RCC 7860 (cell line): ENCODE results near the gene SHC2.
"Not testable (repeated sequence)": the region's sequence is repeated elsewhere in the genome, so short reads cannot be mapped to it uniquely, and the experiment has no call there.

ENCODE experiments used
- DNase-seq: peaks from one replicate; pipeline ENCODE4 v3.0.0-alpha.2; 2015; ENCODE audit warnings: low spot score
- FAIRE-seq: peaks from 2 replicates; lab custom pipeline; 2012; peaks lifted over from hg19 to GRCh38; lab: Jason Lieb, UNC

SHC2 gene

GRCh38 chr19:408902-409515, 51.8 kb downstream of the SHC2 start, which contains the start of gene C2CD4C:
Gene C2CD4C (minus strand): TSS chr19:409147. CDS start chr19:408361, 786 bp downstream.
- no peak for DNase-seq
- no peak for FAIRE-seq

- no peak for DNase-seq
- FAIRE-seq, result no peak
Observed at GRCh38 chr19:408441-408901, 52.4 kb downstream of the SHC2 start.

GRCh38 chr19:407511-408440, 53.1 kb downstream of the SHC2 start:
- FAIRE-seq (no peak), DNase-seq (no peak)

GRCh38 chr19:406971-407510, 53.8 kb downstream of the SHC2 start:
- FAIRE-seq (no peak), DNase-seq (no peak)

DNA sequence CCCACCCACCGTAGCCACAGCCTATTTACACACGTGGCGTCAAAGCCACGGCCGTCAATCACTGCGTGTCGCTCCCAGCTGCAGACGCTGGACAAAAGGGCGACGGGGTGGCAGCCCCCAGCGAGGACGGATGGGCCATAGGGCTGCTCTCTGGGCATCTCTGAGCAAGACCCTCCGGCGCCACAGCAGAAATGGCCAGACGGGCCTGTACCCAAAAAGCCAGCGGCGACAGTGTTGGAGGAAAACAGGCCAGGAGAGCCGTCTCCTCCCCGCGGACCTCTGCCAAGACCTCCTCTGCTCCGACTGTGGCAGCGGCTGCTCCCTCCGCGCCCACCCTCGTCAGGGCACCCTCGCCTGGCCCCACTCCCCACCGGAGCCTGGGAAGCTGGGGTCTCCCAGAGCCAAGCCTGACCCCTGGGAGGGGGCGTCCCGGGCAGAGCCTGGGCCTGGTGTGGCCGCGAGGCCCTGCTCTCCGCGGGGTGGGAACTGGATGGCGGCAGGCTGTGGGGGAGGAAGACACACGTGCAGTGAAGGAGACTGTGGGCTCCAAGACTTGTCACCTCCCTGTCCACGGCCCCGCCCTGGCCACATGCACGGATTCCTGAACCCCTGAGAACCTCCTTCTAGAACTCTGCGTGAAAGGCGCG, 54.6 kb downstream of the SHC2 start:
- no peak for DNase-seq
- FAIRE-seq, result no peak

DNA sequence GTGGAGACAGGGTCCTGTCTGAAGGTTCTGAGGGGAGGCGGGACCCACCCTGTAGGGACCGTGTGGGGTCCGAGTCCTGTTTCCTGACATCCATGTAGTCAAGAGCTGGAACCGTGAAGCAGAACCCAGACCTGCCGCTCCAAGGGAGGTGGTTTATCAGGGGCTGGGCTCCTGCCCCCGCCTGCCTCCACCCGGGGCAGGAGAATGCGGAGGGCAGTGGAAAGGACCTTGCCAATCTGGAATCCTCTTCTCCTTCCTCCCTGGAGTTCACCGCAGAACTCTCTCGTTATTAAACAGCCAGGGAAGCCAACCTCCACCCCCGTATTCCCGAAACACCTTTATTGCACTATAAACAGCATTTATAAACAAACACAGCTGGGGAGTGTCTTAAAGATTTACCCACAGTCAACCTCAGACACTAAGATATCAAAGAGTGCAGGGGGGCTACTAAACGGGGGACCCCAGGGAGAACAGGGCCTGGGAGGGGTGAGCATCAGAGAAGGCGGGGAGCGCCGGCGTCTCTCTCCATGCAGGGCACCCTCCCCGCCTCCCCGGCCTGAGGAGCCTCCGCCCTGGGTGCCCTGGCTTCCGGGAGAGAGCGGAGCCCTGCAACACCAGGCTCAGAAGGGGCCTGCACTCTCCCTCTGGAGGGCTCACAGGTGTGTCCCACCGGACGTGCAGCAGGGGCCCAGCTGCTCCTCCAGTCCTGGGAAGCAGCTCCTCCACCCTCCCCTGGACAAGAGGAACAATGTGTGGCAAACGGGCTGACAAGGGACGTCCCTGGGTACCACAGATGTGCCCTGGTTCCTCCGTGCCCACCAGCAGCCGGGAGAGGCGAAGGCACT, 55.5 kb downstream of the SHC2 start:
- no peak for FAIRE-seq

DNA sequence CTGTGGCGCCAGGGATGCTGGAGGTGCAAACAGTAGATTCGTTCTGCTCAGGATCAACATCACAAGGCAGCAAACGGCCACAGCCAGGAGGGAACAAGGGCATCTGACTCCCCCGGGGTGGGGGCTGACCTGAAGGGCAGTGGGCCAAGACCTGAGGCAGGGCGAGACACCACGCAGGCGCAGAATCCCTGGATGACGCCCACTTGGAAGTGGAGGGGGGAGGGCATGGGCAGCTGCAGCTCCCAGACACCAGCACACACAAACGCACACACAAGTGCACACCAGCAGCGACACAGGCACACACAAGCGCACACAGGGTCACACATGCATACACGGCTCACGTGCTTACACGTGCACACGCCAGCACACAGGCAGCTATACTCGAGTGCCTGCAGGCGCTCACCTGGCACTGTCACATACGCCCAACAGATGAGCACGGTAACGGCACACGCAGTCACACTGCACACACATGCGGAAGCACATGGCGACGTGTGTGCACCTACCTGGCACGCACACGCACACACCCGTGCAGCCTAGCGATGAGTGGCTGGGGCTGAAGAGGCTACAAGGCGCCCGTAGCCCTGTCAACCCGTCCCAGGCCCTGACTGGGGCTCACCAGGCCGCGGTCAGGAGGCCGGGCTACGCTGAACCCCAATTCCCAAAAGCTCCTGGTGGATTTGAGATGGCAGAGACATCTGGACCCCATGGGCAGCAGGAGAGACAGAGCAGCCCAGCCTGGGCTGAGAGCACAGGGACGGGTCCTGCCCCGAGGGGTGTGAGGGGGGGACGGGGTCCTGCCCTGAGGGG, 57.4 kb downstream of the SHC2 start:
- DNase-seq (no peak), FAIRE-seq (no peak)

More for the DNA sequence above, 55.5 kb downstream of the SHC2 start:
- no peak for DNase-seq

GRCh38 chr19:402786-403185, 58.0 kb downstream of the SHC2 start:
- no peak for FAIRE-seq
- DNase-seq, result no peak

- FAIRE-seq, result no peak
Observed at GRCh38 chr19:401866-402511, 58.8 kb downstream of the SHC2 start.

GRCh38 chr19:400976-401865, 59.6 kb downstream of the SHC2 start:
- DNase-seq (no peak), FAIRE-seq (no peak)

More at GRCh38 chr19:401866-402511, 58.8 kb downstream of the SHC2 start:
- no peak for DNase-seq

- DNase-seq (no peak), FAIRE-seq (no peak)
Observed at GRCh38 chr19:399370-399769, 61.5 kb downstream of the SHC2 start.

DNA sequence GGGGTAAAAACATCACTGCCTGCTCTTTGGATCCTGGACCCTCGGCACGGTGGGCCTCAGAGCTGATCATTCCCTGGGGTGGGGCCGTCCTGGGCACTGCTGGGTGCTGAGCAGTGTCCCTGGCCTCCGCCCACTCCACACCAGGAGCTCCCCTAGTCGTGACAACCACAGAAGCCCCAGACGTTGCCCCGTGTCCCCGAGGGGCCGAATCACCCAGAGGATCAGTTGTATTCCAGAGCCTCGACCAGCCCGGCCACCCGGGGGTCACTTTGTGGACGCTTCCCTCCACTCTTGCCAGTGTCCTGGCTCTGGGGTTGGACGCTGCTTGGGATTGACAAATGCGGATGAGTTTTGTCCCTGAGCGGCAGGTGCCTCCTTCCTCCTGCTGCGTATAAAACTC, 62.1 kb downstream of the SHC2 start:
- FAIRE-seq (no peak), DNase-seq (no peak)

- FAIRE-seq, result no peak
- no peak for DNase-seq
Observed at GRCh38 chr19:397941-398706, 62.7 kb downstream of the SHC2 start.

GRCh38 chr19:397321-397720, 63.5 kb downstream of the SHC2 start:
- DNase-seq (no peak), FAIRE-seq (no peak)

DNA sequence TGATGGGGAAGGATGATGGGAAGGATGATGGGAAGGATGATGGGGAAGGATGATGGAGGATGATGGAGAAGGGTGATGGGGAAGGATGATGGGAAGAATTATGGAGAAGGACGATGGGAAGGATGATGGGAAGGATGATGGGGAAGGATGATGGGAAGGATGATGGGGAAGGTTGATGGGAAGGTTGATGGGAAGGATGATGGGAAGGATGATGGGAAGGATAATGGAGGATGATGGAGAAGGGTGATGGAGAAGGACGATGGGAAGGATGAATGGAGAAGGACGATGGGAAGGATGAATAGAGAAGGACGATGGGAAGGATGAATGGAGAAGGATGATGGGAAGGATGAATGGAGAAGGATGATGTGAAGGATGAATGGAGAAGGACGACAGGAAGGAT, 65.4 kb downstream of the SHC2 start:
- DNase-seq (no peak), FAIRE-seq (no peak)

GRCh38 chr19:394857-395256, 66.0 kb downstream of the SHC2 start:
- not testable (repeated sequence) for FAIRE-seq, DNase-seq

DNA sequence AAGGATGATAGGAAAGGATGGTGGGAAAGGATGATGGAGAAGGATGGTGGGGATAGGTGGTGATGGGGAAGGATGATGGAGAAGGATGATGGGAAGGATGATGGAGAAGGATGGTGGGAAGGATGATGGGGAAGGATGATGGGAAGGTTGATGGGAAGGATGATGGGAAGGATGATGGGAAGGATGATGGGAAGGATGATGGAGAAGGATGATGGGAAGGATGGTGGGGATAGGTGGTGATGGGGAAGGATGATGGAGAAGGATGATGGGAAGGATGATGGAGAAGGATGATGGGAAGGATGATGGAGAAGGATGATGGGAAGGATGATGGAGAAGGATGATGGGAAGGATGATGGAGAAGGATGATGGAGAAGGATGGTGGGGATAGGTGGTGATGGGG, 67.3 kb downstream of the SHC2 start:
- FAIRE-seq, DNase-seq: not testable (repeated sequence)
